ENCODE results near the gene MOB3A.

DNA sequence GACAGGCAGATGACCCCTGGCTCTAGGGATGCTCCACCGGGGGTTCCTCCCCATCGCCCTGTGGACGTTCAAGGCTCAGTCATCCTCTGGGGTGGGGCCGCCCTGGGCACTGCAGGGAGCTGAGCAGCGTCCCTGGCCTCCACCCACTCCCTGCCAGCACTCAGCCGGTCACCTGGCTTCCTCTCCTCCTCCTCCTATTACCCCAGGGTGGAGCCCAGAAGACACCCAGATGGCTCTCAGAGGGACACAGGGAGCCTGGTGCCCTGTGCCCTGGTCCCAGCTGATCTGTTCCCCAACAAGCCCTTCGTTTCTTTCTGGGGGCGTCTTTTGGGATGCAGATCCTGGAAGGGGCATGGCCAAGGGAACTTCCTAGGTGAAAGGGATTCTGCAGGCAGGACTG lies 41.4 kb downstream of the MOB3A start:
- TF ChIP-seq, protein P1, sequence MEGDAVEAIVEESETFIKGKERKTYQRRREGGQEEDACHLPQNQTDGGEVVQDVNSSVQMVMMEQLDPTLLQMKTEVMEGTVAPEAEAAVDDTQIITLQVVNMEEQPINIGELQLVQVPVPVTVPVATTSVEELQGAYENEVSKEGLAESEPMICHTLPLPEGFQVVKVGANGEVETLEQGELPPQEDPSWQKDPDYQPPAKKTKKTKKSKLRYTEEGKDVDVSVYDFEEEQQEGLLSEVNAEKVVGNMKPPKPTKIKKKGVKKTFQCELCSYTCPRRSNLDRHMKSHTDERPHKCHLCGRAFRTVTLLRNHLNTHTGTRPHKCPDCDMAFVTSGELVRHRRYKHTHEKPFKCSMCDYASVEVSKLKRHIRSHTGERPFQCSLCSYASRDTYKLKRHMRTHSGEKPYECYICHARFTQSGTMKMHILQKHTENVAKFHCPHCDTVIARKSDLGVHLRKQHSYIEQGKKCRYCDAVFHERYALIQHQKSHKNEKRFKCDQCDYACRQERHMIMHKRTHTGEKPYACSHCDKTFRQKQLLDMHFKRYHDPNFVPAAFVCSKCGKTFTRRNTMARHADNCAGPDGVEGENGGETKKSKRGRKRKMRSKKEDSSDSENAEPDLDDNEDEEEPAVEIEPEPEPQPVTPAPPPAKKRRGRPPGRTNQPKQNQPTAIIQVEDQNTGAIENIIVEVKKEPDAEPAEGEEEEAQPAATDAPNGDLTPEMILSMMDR (IDR thresholded peaks at IDR 0.05) = no peak
- TF ChIP-seq ZFX (IDR thresholded peaks at IDR 0.05; ENCODE audit: borderline replicate concordance) = no peak

Measured in 22Rv1 (cell line).